Activated naive CD8-positive, alpha-beta T cell (primary cell): ENCODE measurements around the gene MT1F.
A peak's percentile ranks its signal among the peaks of the same experiment; 100 is the strongest.

Experiments
- H3K27ac Mint-ChIP-seq: one replicate; pipeline ENCODE4 v1.8.0; 2021; ENCODE audit warnings: mixed read lengths
- H3K27me3 Mint-ChIP-seq: one replicate; pipeline ENCODE4 v1.8.0; 2021; ENCODE audit warnings: mixed read lengths
- H3K36me3 Mint-ChIP-seq: one replicate; pipeline ENCODE4 v1.8.0; 2021; ENCODE audit warnings: mixed read lengths
- H3K4me1 Mint-ChIP-seq: one replicate; pipeline ENCODE4 v1.8.0; 2021; ENCODE audit warnings: low read depth, mixed read lengths
- H3K4me3 Mint-ChIP-seq: one replicate; pipeline ENCODE4 v1.8.0; 2021; ENCODE audit warnings: mild to moderate bottlenecking, mixed read lengths
- H3K9me3 Mint-ChIP-seq: one replicate; pipeline ENCODE4 v1.8.0; 2021; ENCODE audit warnings: low read depth, mixed read lengths

Gene MT1F

GRCh38 chr16:56683424-56684172 lies 25.8 kb downstream of the MT1F start:
- Mint-ChIP-seq H3K4me1 (peaks cover 20% of the 10 kb centered on the region), H3K27me3 (no peaks in the 10 kb centered on the region), H3K4me3 (peak overlapping the region; percentile 94), H3K9me3 (no peaks in the 10 kb centered on the region), H3K27ac (peak overlapping the region; percentile 28), H3K36me3 (peaks cover 5% of the 10 kb centered on the region)

- no peaks in the 10 kb centered on the region for H3K27me3 Mint-ChIP-seq
- H3K4me3 Mint-ChIP-seq = peak overlapping the region; percentile 94
- H3K27ac Mint-ChIP-seq = no peak overlapping the region
- H3K9me3 Mint-ChIP-seq = no peaks in the 10 kb centered on the region
- peaks cover 20% of the 10 kb centered on the region for H3K4me1 Mint-ChIP-seq
- peaks cover 5% of the 10 kb centered on the region for H3K36me3 Mint-ChIP-seq
These were observed 26.6 kb downstream of the MT1F start for GRCh38 chr16:56684256-56684925.

GRCh38 chr16:56684926-56685590 lies 27.3 kb downstream of the MT1F start:
- Mint-ChIP-seq H3K27ac (no peak overlapping the region), H3K36me3 (peaks cover 5% of the 10 kb centered on the region), H3K27me3 (no peaks in the 10 kb centered on the region), H3K9me3 (no peaks in the 10 kb centered on the region), H3K4me1 (peaks cover 20% of the 10 kb centered on the region), H3K4me3 (no peak overlapping the region)

- no peak overlapping the region for H3K27ac Mint-ChIP-seq
These were observed 29.0 kb downstream of the MT1F start for GRCh38 chr16:56686758-56687157.

GRCh38 chr16:56688762-56689161 lies 31.0 kb downstream of the MT1F start:
- Mint-ChIP-seq H3K36me3 (peaks cover 5% of the 10 kb centered on the region), H3K27me3 (no peaks in the 10 kb centered on the region), H3K4me3 (no peak overlapping the region), H3K27ac (no peak overlapping the region), H3K4me1 (peaks cover 6% of the 10 kb centered on the region), H3K9me3 (no peaks in the 10 kb centered on the region)

More at GRCh38 chr16:56686758-56687157, 29.0 kb downstream of the MT1F start:
- Mint-ChIP-seq H3K27me3 (no peaks in the 10 kb centered on the region), H3K4me3 (no peak overlapping the region), H3K9me3 (no peaks in the 10 kb centered on the region), H3K4me1 (peaks cover 16% of the 10 kb centered on the region), H3K36me3 (peaks cover 5% of the 10 kb centered on the region)

- Mint-ChIP-seq H3K27me3 (no peaks in the 10 kb centered on the region), H3K27ac (no peak overlapping the region), H3K4me1 (peaks cover 1% of the 10 kb centered on the region), H3K36me3 (peaks cover 3% of the 10 kb centered on the region), H3K4me3 (no peak overlapping the region), H3K9me3 (no peaks in the 10 kb centered on the region)
These were observed 31.4 kb downstream of the MT1F start for GRCh38 chr16:56689171-56689570.

- Mint-ChIP-seq H3K4me1 (no peaks in the 10 kb centered on the region), H3K27ac (no peak overlapping the region), H3K27me3 (no peaks in the 10 kb centered on the region), H3K9me3 (no peaks in the 10 kb centered on the region), H3K4me3 (no peak overlapping the region), H3K36me3 (peaks cover 3% of the 10 kb centered on the region)
These were observed 32.8 kb downstream of the MT1F start for GRCh38 chr16:56690420-56691122.

- no peaks in the 10 kb centered on the region for H3K9me3 Mint-ChIP-seq
- H3K36me3 Mint-ChIP-seq = no peaks in the 10 kb centered on the region
- no peak overlapping the region for H3K27ac Mint-ChIP-seq
- no peak overlapping the region for H3K4me3 Mint-ChIP-seq
- no peaks in the 10 kb centered on the region for H3K27me3 Mint-ChIP-seq
- H3K4me1 Mint-ChIP-seq = no peaks in the 10 kb centered on the region
These were observed 34.1 kb downstream of the MT1F start for GRCh38 chr16:56691885-56692284.

GRCh38 chr16:56695246-56695645 lies 37.5 kb downstream of the MT1F start:
- Mint-ChIP-seq H3K27me3 (no peaks in the 10 kb centered on the region), H3K4me3 (no peak overlapping the region), H3K4me1 (no peaks in the 10 kb centered on the region), H3K27ac (no peak overlapping the region), H3K9me3 (no peaks in the 10 kb centered on the region), H3K36me3 (no peaks in the 10 kb centered on the region)

- Mint-ChIP-seq H3K4me3 (no peak overlapping the region), H3K27me3 (no peaks in the 10 kb centered on the region), H3K36me3 (no peaks in the 10 kb centered on the region), H3K4me1 (peaks cover 10% of the 10 kb centered on the region), H3K9me3 (no peaks in the 10 kb centered on the region), H3K27ac (no peak overlapping the region)
These were observed 39.8 kb downstream of the MT1F start for GRCh38 chr16:56697456-56698155.

GRCh38 chr16:56700195-56700594 lies 42.4 kb downstream of the MT1F start:
- peaks cover 10% of the 10 kb centered on the region for H3K4me1 Mint-ChIP-seq
- H3K9me3 Mint-ChIP-seq = no peaks in the 10 kb centered on the region

GRCh38 chr16:56700631-56701030 lies 42.9 kb downstream of the MT1F start:
- Mint-ChIP-seq H3K9me3 (no peaks in the 10 kb centered on the region), H3K36me3 (no peaks in the 10 kb centered on the region), H3K27me3 (no peaks in the 10 kb centered on the region), H3K27ac (no peak overlapping the region), H3K4me3 (no peak overlapping the region), H3K4me1 (peaks cover 14% of the 10 kb centered on the region)

More at GRCh38 chr16:56700195-56700594, 42.4 kb downstream of the MT1F start:
- no peak overlapping the region for H3K27ac Mint-ChIP-seq
- H3K27me3 Mint-ChIP-seq = no peaks in the 10 kb centered on the region
- H3K36me3 Mint-ChIP-seq = no peaks in the 10 kb centered on the region
- no peak overlapping the region for H3K4me3 Mint-ChIP-seq

- Mint-ChIP-seq H3K27me3 (no peaks in the 10 kb centered on the region), H3K4me3 (no peak overlapping the region), H3K9me3 (no peaks in the 10 kb centered on the region)
These were observed 43.8 kb downstream of the MT1F start for GRCh38 chr16:56701534-56701933.

GRCh38 chr16:56702836-56703235 lies 45.1 kb downstream of the MT1F start:
- Mint-ChIP-seq H3K27ac (no peak overlapping the region), H3K4me3 (no peak overlapping the region), H3K36me3 (no peaks in the 10 kb centered on the region), H3K4me1 (peaks cover 19% of the 10 kb centered on the region), H3K27me3 (no peaks in the 10 kb centered on the region), H3K9me3 (no peaks in the 10 kb centered on the region)

More at GRCh38 chr16:56701534-56701933, 43.8 kb downstream of the MT1F start:
- peaks cover 14% of the 10 kb centered on the region for H3K4me1 Mint-ChIP-seq
- H3K36me3 Mint-ChIP-seq = no peaks in the 10 kb centered on the region
- H3K27ac Mint-ChIP-seq = no peak overlapping the region
